ENCODE measurements around the gene RAB28.
"Not testable (repeated sequence)": the region's sequence is repeated elsewhere in the genome, so short reads cannot be mapped to it uniquely, and the experiment has no call there.

Gene RAB28

GRCh38 chr4:13445841-13446790 is 38.0 kb downstream of the RAB28 start:
- no peak for DNase-seq (ENCODE audit: low spot score)

- no peak for DNase-seq (ENCODE audit: low spot score)
These were observed 42.6 kb downstream of the RAB28 start for GRCh38 chr4:13441506-13441905.

- DNase-seq (ENCODE audit: low spot score), result no peak
These were observed 47.2 kb downstream of the RAB28 start for GRCh38 chr4:13436962-13437361.

- no peak for DNase-seq (ENCODE audit: low spot score)
These were observed 51.7 kb downstream of the RAB28 start for GRCh38 chr4:13432453-13432852.

- DNase-seq (ENCODE audit: low spot score), result no peak
These were observed 53.1 kb downstream of the RAB28 start for GRCh38 chr4:13430834-13431568.

GRCh38 chr4:13427599-13428325 is 56.4 kb downstream of the RAB28 start:
- peak; percentile 42 for DNase-seq (ENCODE audit: low spot score)

GRCh38 chr4:13415068-13415785 is 68.9 kb downstream of the RAB28 start:
- DNase-seq (ENCODE audit: low spot score), result no peak

- DNase-seq (ENCODE audit: low spot score), result no peak
These were observed 70.3 kb downstream of the RAB28 start for GRCh38 chr4:13413729-13414437.

- no peak for DNase-seq (ENCODE audit: low spot score)
These were observed 72.2 kb downstream of the RAB28 start for GRCh38 chr4:13411942-13412341.

GRCh38 chr4:13409324-13409723 is 74.8 kb downstream of the RAB28 start:
- no peak for DNase-seq (ENCODE audit: low spot score)

- not testable (repeated sequence) for DNase-seq (ENCODE audit: low spot score)
These were observed 78.0 kb downstream of the RAB28 start for GRCh38 chr4:13406156-13406555.

- DNase-seq (ENCODE audit: low spot score), result no peak
These were observed 80.3 kb downstream of the RAB28 start for GRCh38 chr4:13403833-13404232.

- DNase-seq (ENCODE audit: low spot score), result no peak
These were observed 80.8 kb downstream of the RAB28 start for GRCh38 chr4:13403326-13403725.

GRCh38 chr4:13399257-13399656 is 84.9 kb downstream of the RAB28 start:
- no peak for DNase-seq (ENCODE audit: low spot score)

- DNase-seq (ENCODE audit: low spot score), result no peak
These were observed 88.0 kb downstream of the RAB28 start for GRCh38 chr4:13396161-13396560.

- DNase-seq (ENCODE audit: low spot score), result not testable (repeated sequence)
These were observed 94.2 kb downstream of the RAB28 start for GRCh38 chr4:13389901-13390300.

GRCh38 chr4:13386405-13387107 is 97.6 kb downstream of the RAB28 start:
- no peak for DNase-seq (ENCODE audit: low spot score)

- no peak for DNase-seq (ENCODE audit: low spot score)
These were observed 100.1 kb downstream of the RAB28 start for GRCh38 chr4:13384055-13384454.

- no peak for DNase-seq (ENCODE audit: low spot score)
These were observed 105.0 kb downstream of the RAB28 start for GRCh38 chr4:13378973-13379759.

GRCh38 chr4:13371048-13371447 is 113.1 kb downstream of the RAB28 start:
- DNase-seq (ENCODE audit: low spot score), result no peak
